K562 (cell line): ENCODE data around the gene AGAP1. TPM values are rescaled to one million over a fixed set of nuclear protein-coding genes. Genes with fewer than 3 reads are reported as not detected.

Experiments used
- EHMT2 ChIP-seq: fragments of 450-650 bp; IDR thresholded peaks from 2 replicates; pipeline ENCODE4 v1.6.1; 2018; ENCODE audit warnings: antibody characterized with exemption
- EP300 ChIP-seq: IDR thresholded peaks from 2 replicates; pipeline ENCODE4 v1.6.1; 2012; ENCODE audit warnings: low read length, improper control_type of control experiment
- MBD2 ChIP-seq: sonication (generic); IDR thresholded peaks from 2 replicates; pipeline ENCODE4 v1.6.1; 2016; ENCODE audit warnings: low read depth, borderline replicate concordance
- MYBL2 ChIP-seq, 2 experiments: fragments of 450-650 bp in 1 of 2; sonication (generic) in 1 of 2; formaldehyde crosslinking in 1 of 2; IDR thresholded peaks; 2 replicates each; pipeline versions ENCODE4 v1.6.1 to v1.8.1; 2017 to 2022; ENCODE audit warnings: borderline replicate concordance in 1 of 2, inconsistent platforms in 1 of 2, low read depth in 1 of 2, mild to moderate bottlenecking in 1 of 2, missing genetic modification reagents in 1 of 2, moderate library complexity in 1 of 2
- NFE2L1 ChIP-seq: fragments of 450-650 bp; IDR thresholded peaks from 2 replicates; pipeline ENCODE4 v1.6.1; 2016; ENCODE audit warnings: missing genetic modification characterization, low read depth, mild to moderate bottlenecking, missing compliant biosample characterization, moderate library complexity, borderline replicate concordance
- PHB2 ChIP-seq: fragments of 450-650 bp; IDR thresholded peaks from 2 replicates; pipeline ENCODE4 v1.6.1; 2017; ENCODE audit warnings: low read depth
- RCOR1 ChIP-seq, 2 experiments: IDR thresholded peaks; 2 replicates each; pipeline ENCODE4 v1.6.1; 2012; ENCODE audit warnings: low read depth in 2 of 2, low read length in 2 of 2, borderline replicate concordance in 1 of 2, improper control_type of control experiment in 1 of 2
- RUNX1 ChIP-seq: sonication (generic); IDR thresholded peaks from 2 replicates; pipeline ENCODE4 v1.6.1; 2016; ENCODE audit warnings: antibody characterized with exemption, low read depth
- SREBF1 ChIP-seq: fragments of 150-350 bp; IDR thresholded peaks from 2 replicates; pipeline ENCODE4 v1.6.1; 2014; ENCODE audit warnings: antibody characterized with exemption, low read depth, low read length, borderline replicate concordance
- SREBF2 ChIP-seq: sonication (generic); formaldehyde crosslinking; IDR thresholded peaks from 2 replicates; pipeline ENCODE4 v1.4.0; 2020; ENCODE audit warnings: mild to moderate bottlenecking, missing genetic modification reagents
- ZFPM2 ChIP-seq: fragments of 250-450 bp; sonication (Bioruptor Pico); IDR thresholded peaks from 2 replicates; pipeline ENCODE4 v1.5.1; 2022; ENCODE audit warnings: mild to moderate bottlenecking
- ZNF12 ChIP-seq: sonication (generic); formaldehyde crosslinking; IDR thresholded peaks from 2 replicates; pipeline ENCODE4 v1.4.0; 2020; ENCODE audit warnings: mild to moderate bottlenecking, missing genetic modification reagents
- ZNF140 ChIP-seq: fragments of 250-450 bp; sonication (Bioruptor Pico); IDR thresholded peaks from 2 replicates; pipeline ENCODE4 v1.8.0; 2021; ENCODE audit warnings: moderate library complexity, mild to moderate bottlenecking, inconsistent platforms
- ZNF311 ChIP-seq: fragments of 250-450 bp; sonication (Bioruptor Pico); IDR thresholded peaks from 2 replicates; pipeline ENCODE4 v1.4.0; 2020; ENCODE audit warnings: mild to moderate bottlenecking, moderate library complexity
- ZSCAN29 ChIP-seq: fragments of 450-650 bp; IDR thresholded peaks from 2 replicates; pipeline ENCODE4 v1.6.1; 2017
- polyA plus RNA-seq, 8 experiments: library from polyadenylated mRNA; depleted of rRNA in 4 of 8; stranded (reverse) in 5 of 8; unstranded in 3 of 8; fragments of >200 nt; fragmentation: Nextera tagmentation in 2 of 8; fragmentation: Illumina TruSeq in 1 of 8; extraction: Ambion mirVana in 2 of 8; extraction: Trizol in 1 of 8; gene quantifications; 2 replicates each; pipeline versions ENCODE4 v1.2.1 to v1.2.3, GENCODE V29; 2011 to 2014; ENCODE audit warnings: inconsistent platforms in 1 of 8, missing spikeins in 1 of 8
- total RNA-seq, 7 experiments: library from RNA; depleted of rRNA in 6 of 7; stranded (reverse); fragments of >200 nt in 6 of 7; fragmentation: Illumina TruSeq in 2 of 7; extraction: Trizol in 2 of 7; gene quantifications; 2 replicates each; pipeline versions ENCODE4 v1.2.1 to v1.2.3, GENCODE V29; 2011 to 2021; ENCODE audit warnings: low replicate concordance in 1 of 7
- TF ChIP-seq, protein P1 (sequence below): fragments of 450-650 bp; IDR thresholded peaks from 2 replicates; pipeline ENCODE4 v1.6.1; 2016; ENCODE audit warnings: mild to moderate bottlenecking, moderate library complexity
- TF ChIP-seq, protein P2 (sequence below): sonication (generic); formaldehyde crosslinking; IDR thresholded peaks from 2 replicates; pipeline ENCODE4 v1.8.0; 2023; ENCODE audit warnings: mild to moderate bottlenecking, missing genetic modification reagents

Gene AGAP1
- total and polyA plus RNA-seq, 9 of the 15 experiments (the other 6 are each of a cell fraction or from before 2014, with no cell fraction given) = 1.3 to 24.0 (median 10.6) TPM

GRCh38 chr2:235460548-235461047 is 33.2 kb upstream of the AGAP1 start (continued):
- TF ChIP-seq, protein P1, sequence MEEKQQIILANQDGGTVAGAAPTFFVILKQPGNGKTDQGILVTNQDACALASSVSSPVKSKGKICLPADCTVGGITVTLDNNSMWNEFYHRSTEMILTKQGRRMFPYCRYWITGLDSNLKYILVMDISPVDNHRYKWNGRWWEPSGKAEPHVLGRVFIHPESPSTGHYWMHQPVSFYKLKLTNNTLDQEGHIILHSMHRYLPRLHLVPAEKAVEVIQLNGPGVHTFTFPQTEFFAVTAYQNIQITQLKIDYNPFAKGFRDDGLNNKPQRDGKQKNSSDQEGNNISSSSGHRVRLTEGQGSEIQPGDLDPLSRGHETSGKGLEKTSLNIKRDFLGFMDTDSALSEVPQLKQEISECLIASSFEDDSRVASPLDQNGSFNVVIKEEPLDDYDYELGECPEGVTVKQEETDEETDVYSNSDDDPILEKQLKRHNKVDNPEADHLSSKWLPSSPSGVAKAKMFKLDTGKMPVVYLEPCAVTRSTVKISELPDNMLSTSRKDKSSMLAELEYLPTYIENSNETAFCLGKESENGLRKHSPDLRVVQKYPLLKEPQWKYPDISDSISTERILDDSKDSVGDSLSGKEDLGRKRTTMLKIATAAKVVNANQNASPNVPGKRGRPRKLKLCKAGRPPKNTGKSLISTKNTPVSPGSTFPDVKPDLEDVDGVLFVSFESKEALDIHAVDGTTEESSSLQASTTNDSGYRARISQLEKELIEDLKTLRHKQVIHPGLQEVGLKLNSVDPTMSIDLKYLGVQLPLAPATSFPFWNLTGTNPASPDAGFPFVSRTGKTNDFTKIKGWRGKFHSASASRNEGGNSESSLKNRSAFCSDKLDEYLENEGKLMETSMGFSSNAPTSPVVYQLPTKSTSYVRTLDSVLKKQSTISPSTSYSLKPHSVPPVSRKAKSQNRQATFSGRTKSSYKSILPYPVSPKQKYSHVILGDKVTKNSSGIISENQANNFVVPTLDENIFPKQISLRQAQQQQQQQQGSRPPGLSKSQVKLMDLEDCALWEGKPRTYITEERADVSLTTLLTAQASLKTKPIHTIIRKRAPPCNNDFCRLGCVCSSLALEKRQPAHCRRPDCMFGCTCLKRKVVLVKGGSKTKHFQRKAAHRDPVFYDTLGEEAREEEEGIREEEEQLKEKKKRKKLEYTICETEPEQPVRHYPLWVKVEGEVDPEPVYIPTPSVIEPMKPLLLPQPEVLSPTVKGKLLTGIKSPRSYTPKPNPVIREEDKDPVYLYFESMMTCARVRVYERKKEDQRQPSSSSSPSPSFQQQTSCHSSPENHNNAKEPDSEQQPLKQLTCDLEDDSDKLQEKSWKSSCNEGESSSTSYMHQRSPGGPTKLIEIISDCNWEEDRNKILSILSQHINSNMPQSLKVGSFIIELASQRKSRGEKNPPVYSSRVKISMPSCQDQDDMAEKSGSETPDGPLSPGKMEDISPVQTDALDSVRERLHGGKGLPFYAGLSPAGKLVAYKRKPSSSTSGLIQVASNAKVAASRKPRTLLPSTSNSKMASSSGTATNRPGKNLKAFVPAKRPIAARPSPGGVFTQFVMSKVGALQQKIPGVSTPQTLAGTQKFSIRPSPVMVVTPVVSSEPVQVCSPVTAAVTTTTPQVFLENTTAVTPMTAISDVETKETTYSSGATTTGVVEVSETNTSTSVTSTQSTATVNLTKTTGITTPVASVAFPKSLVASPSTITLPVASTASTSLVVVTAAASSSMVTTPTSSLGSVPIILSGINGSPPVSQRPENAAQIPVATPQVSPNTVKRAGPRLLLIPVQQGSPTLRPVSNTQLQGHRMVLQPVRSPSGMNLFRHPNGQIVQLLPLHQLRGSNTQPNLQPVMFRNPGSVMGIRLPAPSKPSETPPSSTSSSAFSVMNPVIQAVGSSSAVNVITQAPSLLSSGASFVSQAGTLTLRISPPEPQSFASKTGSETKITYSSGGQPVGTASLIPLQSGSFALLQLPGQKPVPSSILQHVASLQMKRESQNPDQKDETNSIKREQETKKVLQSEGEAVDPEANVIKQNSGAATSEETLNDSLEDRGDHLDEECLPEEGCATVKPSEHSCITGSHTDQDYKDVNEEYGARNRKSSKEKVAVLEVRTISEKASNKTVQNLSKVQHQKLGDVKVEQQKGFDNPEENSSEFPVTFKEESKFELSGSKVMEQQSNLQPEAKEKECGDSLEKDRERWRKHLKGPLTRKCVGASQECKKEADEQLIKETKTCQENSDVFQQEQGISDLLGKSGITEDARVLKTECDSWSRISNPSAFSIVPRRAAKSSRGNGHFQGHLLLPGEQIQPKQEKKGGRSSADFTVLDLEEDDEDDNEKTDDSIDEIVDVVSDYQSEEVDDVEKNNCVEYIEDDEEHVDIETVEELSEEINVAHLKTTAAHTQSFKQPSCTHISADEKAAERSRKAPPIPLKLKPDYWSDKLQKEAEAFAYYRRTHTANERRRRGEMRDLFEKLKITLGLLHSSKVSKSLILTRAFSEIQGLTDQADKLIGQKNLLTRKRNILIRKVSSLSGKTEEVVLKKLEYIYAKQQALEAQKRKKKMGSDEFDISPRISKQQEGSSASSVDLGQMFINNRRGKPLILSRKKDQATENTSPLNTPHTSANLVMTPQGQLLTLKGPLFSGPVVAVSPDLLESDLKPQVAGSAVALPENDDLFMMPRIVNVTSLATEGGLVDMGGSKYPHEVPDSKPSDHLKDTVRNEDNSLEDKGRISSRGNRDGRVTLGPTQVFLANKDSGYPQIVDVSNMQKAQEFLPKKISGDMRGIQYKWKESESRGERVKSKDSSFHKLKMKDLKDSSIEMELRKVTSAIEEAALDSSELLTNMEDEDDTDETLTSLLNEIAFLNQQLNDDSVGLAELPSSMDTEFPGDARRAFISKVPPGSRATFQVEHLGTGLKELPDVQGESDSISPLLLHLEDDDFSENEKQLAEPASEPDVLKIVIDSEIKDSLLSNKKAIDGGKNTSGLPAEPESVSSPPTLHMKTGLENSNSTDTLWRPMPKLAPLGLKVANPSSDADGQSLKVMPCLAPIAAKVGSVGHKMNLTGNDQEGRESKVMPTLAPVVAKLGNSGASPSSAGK = peak; percentile 76
- TF ChIP-seq NFE2L1 (tag) = no peak
- TF ChIP-seq ZNF140 (CRISPR knock-in tag) = no peak
- TF ChIP-seq SREBF2 (CRISPR knock-in tag) = no peak
- TF ChIP-seq, protein P2, sequence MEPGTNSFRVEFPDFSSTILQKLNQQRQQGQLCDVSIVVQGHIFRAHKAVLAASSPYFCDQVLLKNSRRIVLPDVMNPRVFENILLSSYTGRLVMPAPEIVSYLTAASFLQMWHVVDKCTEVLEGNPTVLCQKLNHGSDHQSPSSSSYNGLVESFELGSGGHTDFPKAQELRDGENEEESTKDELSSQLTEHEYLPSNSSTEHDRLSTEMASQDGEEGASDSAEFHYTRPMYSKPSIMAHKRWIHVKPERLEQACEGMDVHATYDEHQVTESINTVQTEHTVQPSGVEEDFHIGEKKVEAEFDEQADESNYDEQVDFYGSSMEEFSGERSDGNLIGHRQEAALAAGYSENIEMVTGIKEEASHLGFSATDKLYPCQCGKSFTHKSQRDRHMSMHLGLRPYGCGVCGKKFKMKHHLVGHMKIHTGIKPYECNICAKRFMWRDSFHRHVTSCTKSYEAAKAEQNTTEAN (CRISPR knock-in tag) = no peak
- peak; percentile 68 for TF ChIP-seq MYBL2 (IDR thresholded peaks at IDR 0.05; ENCODE audit: low read depth)
- no peak for TF ChIP-seq MYBL2 (CRISPR knock-in tag; IDR thresholded peaks at IDR 0.05; ENCODE audit: borderline replicate concordance)
- no peak; the same call in 1 of the 2 replicates for TF ChIP-seq ZNF311 (CRISPR knock-in tag)
- no peak for TF ChIP-seq ZNF12 (CRISPR knock-in tag)
- TF ChIP-seq RCOR1 (IDR thresholded peaks at IDR 0.05; ENCODE audit: borderline replicate concordance in 1 of 2, low read depth in 2 of 2, low read length in 2 of 2) = peak; percentile 46 to 94; a peak in 3 of 4 replicates
- TF ChIP-seq ZSCAN29 = no peak
- peak; percentile 99 for TF ChIP-seq EP300
- TF ChIP-seq SREBF1 = no peak
- peak; percentile 81 for TF ChIP-seq EHMT2
- no peak for TF ChIP-seq ZFPM2 (CRISPR knock-in tag)
- peak; percentile 90; the same call in 1 of the 2 replicates for TF ChIP-seq MBD2
- 0 out of 2 replicates have a peak, but pooled peaks have one; percentile 64 for TF ChIP-seq RUNX1
- peak; percentile 79 for TF ChIP-seq PHB2
